IMR-90 (cell line): ENCODE data around the gene OPCML. TPM values are rescaled to one million over a fixed set of nuclear protein-coding genes. Genes with fewer than 3 reads are reported as not detected.

Experiments used
- ATAC-seq: fragments of 200-7000 bp; cut with Tn5 transposase; 2 replicates; pipeline ENCODE4 v1.9.1; 2020; ENCODE audit warnings: low read depth, mild to moderate bottlenecking, moderate library complexity
- BruUV-seq: library from RNA; stranded (reverse); fragments of 400-500 nt; replicated peaks from 2 replicates; lab custom pipeline; 2021; lab: Mats Ljungman, UMichigan
- CTCF ChIA-PET: fragments of 300-600 bp; formaldehyde crosslinking; extraction: SDS; loops from one replicate; lab custom pipeline; 2021; ENCODE audit warnings: antibody characterized with exemption; lab: Yijun Ruan, JAX
- POLR2A ChIA-PET: fragments of 300-600 bp; sonication (Branson Sonifier 250); formaldehyde crosslinking; loops from one replicate; lab custom pipeline; 2022; ENCODE audit warnings: antibody characterized with exemption; ENCODE audit not compliant: unreplicated experiment; lab: Charles Lee
- DNase-seq: peaks from one replicate; pipeline ENCODE4 v3.0.0; 2013
- H2AFZ ChIP-seq: replicated peaks from 2 replicates; pipeline ENCODE3; 2013; ENCODE audit warnings: low read length, mild to moderate bottlenecking; ENCODE audit not compliant: poor library complexity
- H2AK5ac ChIP-seq: 2 replicates; pipeline ENCODE4 v1.6.1; 2013; ENCODE audit warnings: low read depth, low read length, inconsistent platforms
- H2AK9ac ChIP-seq: replicated peaks from 2 replicates; pipeline ENCODE3; 2013; ENCODE audit warnings: mild to moderate bottlenecking, low read depth, low read length, moderate library complexity; ENCODE audit not compliant: poor library complexity
- H2BK120ac ChIP-seq: 2 replicates; pipeline ENCODE4 v1.6.1; 2013; ENCODE audit warnings: low read depth, low read length, inconsistent platforms
- H2BK15ac ChIP-seq: 3 replicates; pipeline ENCODE4 v1.6.1; 2013; ENCODE audit warnings: low read depth, low read length, inconsistent platforms
- H2BK20ac ChIP-seq: 2 replicates; pipeline ENCODE4 v1.6.1; 2013; ENCODE audit warnings: low read depth, mild to moderate bottlenecking, inconsistent platforms, low read length, moderate library complexity
- H2BK5ac ChIP-seq: 2 replicates; pipeline ENCODE4 v1.6.1; 2013; ENCODE audit warnings: mild to moderate bottlenecking, low read depth, low read length, inconsistent platforms; ENCODE audit not compliant: poor library complexity, severe bottlenecking
- H3K14ac ChIP-seq: replicated peaks from 2 replicates; pipeline ENCODE4 v1.6.1; 2013; ENCODE audit warnings: low read depth, low read length, inconsistent platforms
- H3K18ac ChIP-seq: 2 replicates; pipeline ENCODE4 v1.6.1; 2013; ENCODE audit warnings: low read depth, low read length, control low read depth
- H3K23ac ChIP-seq: 2 replicates; pipeline ENCODE4 v1.6.1; 2013; ENCODE audit warnings: low read depth, low read length, inconsistent platforms
- H3K27ac ChIP-seq: 2 replicates; pipeline ENCODE4 v1.5.1; 2013; ENCODE audit warnings: mild to moderate bottlenecking, control low read depth, low read length; ENCODE audit not compliant: insufficient read depth
- H3K27me3 ChIP-seq: 2 replicates; pipeline ENCODE4 v1.6.1; 2013; ENCODE audit warnings: low read length; ENCODE audit not compliant: control insufficient read depth, insufficient read depth
- H3K36me3 ChIP-seq: 2 replicates; pipeline ENCODE4 v1.6.1; 2013; ENCODE audit warnings: low read length, mixed read lengths; ENCODE audit not compliant: control insufficient read depth, insufficient read depth
- H3K4ac ChIP-seq: 2 replicates; pipeline ENCODE4 v1.6.1; 2013; ENCODE audit warnings: low read depth, low read length, inconsistent platforms
- H3K4me1 ChIP-seq: 2 replicates; pipeline ENCODE4 v1.6.1; 2013; ENCODE audit warnings: low read length, mixed read lengths; ENCODE audit not compliant: control insufficient read depth, insufficient read depth
- H3K4me2 ChIP-seq: 2 replicates; pipeline ENCODE4 v1.6.1; 2013; ENCODE audit warnings: low read depth, mild to moderate bottlenecking, control low read depth, low read length, moderate library complexity
- H3K4me3 ChIP-seq: 2 replicates; pipeline ENCODE4 v1.5.1; 2013; ENCODE audit warnings: low read depth, mild to moderate bottlenecking, control low read depth, low read length, moderate library complexity; ENCODE audit not compliant: insufficient read depth
- H3K56ac ChIP-seq: 2 replicates; pipeline ENCODE4 v1.6.1; 2013; ENCODE audit warnings: low read length, inconsistent platforms; ENCODE audit not compliant: insufficient read depth; ENCODE audit errors: extremely low read depth
- H3K79me1 ChIP-seq, 2 experiments: 2 replicates each; pipeline ENCODE4 v1.6.1; 2013; ENCODE audit warnings: low read length in 2 of 2, inconsistent platforms in 1 of 2, low read depth in 1 of 2
- H3K9ac ChIP-seq: 2 replicates; pipeline ENCODE4 v1.6.1; 2013; ENCODE audit warnings: low read depth, low read length, control low read depth
- H3K9me1 ChIP-seq: 2 replicates; pipeline ENCODE4 v1.6.1; 2013; ENCODE audit warnings: low read length, inconsistent platforms; ENCODE audit not compliant: insufficient read depth
- H3K9me3 ChIP-seq: 2 replicates; pipeline ENCODE4 v1.6.1; 2013; ENCODE audit warnings: low read length; ENCODE audit not compliant: control insufficient read depth, insufficient read depth
- H4K20me1 ChIP-seq: 2 replicates; pipeline ENCODE4 v1.6.1; 2013; ENCODE audit warnings: low read length, inconsistent platforms; ENCODE audit not compliant: insufficient read depth
- H4K5ac ChIP-seq: 2 replicates; pipeline ENCODE4 v1.6.1; 2013; ENCODE audit warnings: mild to moderate bottlenecking, low read depth, low read length, control low read depth
- H4K8ac ChIP-seq, 2 experiments: 2 replicates each; pipeline ENCODE4 v1.6.1; 2013; ENCODE audit warnings: low read depth in 2 of 2, low read length in 2 of 2, control low read depth in 1 of 2, inconsistent platforms in 1 of 2
- H4K91ac ChIP-seq: 2 replicates; pipeline ENCODE4 v1.6.1; 2013; ENCODE audit warnings: low read depth, low read length, inconsistent platforms; ENCODE audit not compliant: insufficient read depth
- CHD1 ChIP-seq: IDR thresholded peaks from 2 replicates; pipeline ENCODE4 v1.6.1; 2012; ENCODE audit warnings: low read depth, low read length, improper control_type of control experiment
- FOS ChIP-seq: fragments of 150-350 bp; IDR thresholded peaks from 2 replicates; pipeline ENCODE4 v1.6.1; 2016; ENCODE audit warnings: low read depth, low read length
- MAFK ChIP-seq: IDR thresholded peaks from 2 replicates; pipeline ENCODE4 v1.6.1; 2012; ENCODE audit warnings: low read depth, low read length, improper control_type of control experiment
- NFE2L2 ChIP-seq: fragments of 150-350 bp; IDR thresholded peaks from 2 replicates; pipeline ENCODE4 v1.6.1; 2016; ENCODE audit warnings: low read depth, mild to moderate bottlenecking, low read length
- POLR2A ChIP-seq: IDR thresholded peaks from 2 replicates; pipeline ENCODE4 v1.6.1; 2012; ENCODE audit warnings: mild to moderate bottlenecking, low read depth, low read length
- RCOR1 ChIP-seq: IDR thresholded peaks from 2 replicates; pipeline ENCODE4 v1.6.1; 2012; ENCODE audit warnings: mild to moderate bottlenecking, low read length, improper control_type of control experiment; ENCODE audit not compliant: insufficient replicate concordance
- WGBS, 2 experiments: methylation state at CpG; one replicate each; pipeline versions ENCODE4 v1.1.5 to v1.1.7; 2013; ENCODE audit warnings: missing lambda C conversion rate in 2 of 2; ENCODE audit not compliant: insufficient read length in 1 of 2; ENCODE audit errors: extremely low coverage in 2 of 2; 5-methylcytosine and 5-hydroxymethylcytosine counted together
- dilution Hi-C: fragments of 300-500 bp; cut with HindIII; formaldehyde crosslinking; loops from one replicate; pipeline ENCODE4 v1.14.3; 2018; ENCODE audit warnings: low sequenced_read_pairs; ENCODE audit not compliant: unreplicated experiment
- in situ Hi-C: fragments of 300-500 bp; cut with MboI; formaldehyde crosslinking; loops from 3 replicates; pipeline ENCODE4 v1.14.3; 2019; ENCODE audit warnings: low sequenced_read_pairs, inconsistent platforms, mixed read lengths
- intact Hi-C: fragments of 100-400 bp; cut with micrococcal nuclease; formaldehyde crosslinking; loops from 2 replicates; pipeline ENCODE4 v1.10.0; 2022
- polyA plus RNA-seq, 3 experiments: library from polyadenylated mRNA; depleted of rRNA; stranded (reverse); fragments of >200 nt; gene quantifications; 2 replicates each; pipeline ENCODE4 v1.2.3, GENCODE V29; 2012; ENCODE audit warnings: low replicate concordance in 1 of 3
- total RNA-seq: library from RNA; depleted of rRNA; stranded (reverse); fragments of >200 nt; gene quantifications from 2 replicates; pipeline ENCODE4 v1.2.3, GENCODE V29; 2012
- TF ChIP-seq, protein P1 (sequence below): conservative IDR thresholded peaks from 2 replicates; pipeline ENCODE4 v1.5.1; 2012; ENCODE audit warnings: mild to moderate bottlenecking, low read depth, low read length, improper control_type of control experiment

OPCML gene
- total and polyA plus RNA-seq, 2 of the 4 experiments (the other 2 are of a cell fraction) = under 0.01 to 2.6 TPM

DNA sequence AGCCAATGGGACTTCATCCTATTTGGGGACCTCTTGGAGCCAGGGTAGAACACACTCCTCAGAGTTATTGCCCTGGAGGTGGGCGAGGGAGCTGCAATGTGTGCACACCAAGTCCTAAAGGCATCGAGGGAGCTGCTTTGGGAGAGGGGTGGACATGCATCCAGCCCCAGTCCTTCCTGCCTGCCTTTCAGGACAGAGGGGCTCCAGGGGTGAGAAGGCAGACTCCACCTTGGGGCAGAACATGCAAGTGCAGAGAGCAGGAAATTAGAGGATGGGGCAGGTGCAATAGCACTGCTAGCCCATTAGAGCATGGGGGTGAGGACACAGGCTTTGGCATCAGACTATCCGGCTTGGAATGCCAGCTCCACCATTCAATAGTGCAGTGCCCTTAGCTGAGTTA, 288.5 kb downstream of the OPCML start:
- Histone ChIP-seq H3K9me1 (no peaks in the 10 kb centered on the region), H3K27me3 (no peaks in the 10 kb centered on the region), H3K23ac (no peak overlapping the region), H4K91ac (no peak overlapping the region), H3K79me1 (no peaks in the 10 kb centered on the region), H2AK9ac (no peak overlapping the region), H3K56ac (no peak overlapping the region), H2BK15ac (no peak overlapping the region), H4K20me1 (no peaks in the 10 kb centered on the region), H3K27ac (no peak overlapping the region), H3K18ac (no peak overlapping the region), H3K9me3 (peaks cover 35% of the 10 kb centered on the region), H3K36me3 (no peaks in the 10 kb centered on the region), H3K4me2 (no peak overlapping the region), H3K9ac (no peak overlapping the region), H2BK120ac (no peak overlapping the region), H3K4ac (no peak overlapping the region), H2AK5ac (no peak overlapping the region), H4K5ac (no peak overlapping the region), H2BK20ac (no peak overlapping the region), H2AFZ (no peak overlapping the region), H3K14ac (no peak overlapping the region), H3K4me1 (no peaks in the 10 kb centered on the region), H4K8ac (no peak overlapping the region), H2BK5ac (no peak overlapping the region), H3K4me3 (no peak overlapping the region)
- intact Hi-C loops = no loop called here
- TF ChIP-seq, protein P1, sequence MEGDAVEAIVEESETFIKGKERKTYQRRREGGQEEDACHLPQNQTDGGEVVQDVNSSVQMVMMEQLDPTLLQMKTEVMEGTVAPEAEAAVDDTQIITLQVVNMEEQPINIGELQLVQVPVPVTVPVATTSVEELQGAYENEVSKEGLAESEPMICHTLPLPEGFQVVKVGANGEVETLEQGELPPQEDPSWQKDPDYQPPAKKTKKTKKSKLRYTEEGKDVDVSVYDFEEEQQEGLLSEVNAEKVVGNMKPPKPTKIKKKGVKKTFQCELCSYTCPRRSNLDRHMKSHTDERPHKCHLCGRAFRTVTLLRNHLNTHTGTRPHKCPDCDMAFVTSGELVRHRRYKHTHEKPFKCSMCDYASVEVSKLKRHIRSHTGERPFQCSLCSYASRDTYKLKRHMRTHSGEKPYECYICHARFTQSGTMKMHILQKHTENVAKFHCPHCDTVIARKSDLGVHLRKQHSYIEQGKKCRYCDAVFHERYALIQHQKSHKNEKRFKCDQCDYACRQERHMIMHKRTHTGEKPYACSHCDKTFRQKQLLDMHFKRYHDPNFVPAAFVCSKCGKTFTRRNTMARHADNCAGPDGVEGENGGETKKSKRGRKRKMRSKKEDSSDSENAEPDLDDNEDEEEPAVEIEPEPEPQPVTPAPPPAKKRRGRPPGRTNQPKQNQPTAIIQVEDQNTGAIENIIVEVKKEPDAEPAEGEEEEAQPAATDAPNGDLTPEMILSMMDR = no peak
- TF ChIP-seq NFE2L2 (no peak), CHD1 (no peak), FOS (no peak), MAFK (no peak), RCOR1 (no peak), POLR2A (no peak)
- POLR2A ChIA-PET = no interaction called here
- no TSS peak for BruUV-seq
- DNase-seq = no peak
- CTCF ChIA-PET = no interaction called here
- WGBS, 2 experiments = no CpG with 5 or more reads among the region's 3 CpGs
- in situ Hi-C loops = no loop called here
- dilution Hi-C loops = no loop called here
- ATAC-seq = no peak
